ENCODE data around the gene NRXN2. TPM values are rescaled to one million over a fixed set of nuclear protein-coding genes. Genes with fewer than 3 reads are reported as not detected.
A peak's percentile ranks its signal among the peaks of the same experiment; 100 is the strongest.

NRXN2 gene
- total and polyA plus RNA-seq, 10 of the 15 experiments (the other 5 are each of a cell fraction or from before 2014, with no cell fraction given), result 0.03 to 1.4 (median 0.23) TPM

GRCh38 chr11:64772303-64773018, 49.5 kb upstream of the NRXN2 start (continued):
- no peak for TF ChIP-seq RB1 (IDR thresholded peaks at IDR 0.05; ENCODE audit: borderline replicate concordance)

GRCh38 chr11:64771861-64772260, 48.9 kb upstream of the NRXN2 start:
- Histone ChIP-seq H3K27me3 (replicated peaks in 1 of 2; ENCODE audit: control insufficient read depth in 2 of 2, insufficient read depth in 2 of 2, low read length in 1 of 2) (no peaks in the 10 kb centered on the region), H3K36me3 (ENCODE audit: control insufficient read depth in 2 of 2, insufficient read depth in 2 of 2, low read length in 1 of 2) (peaks cover 40 to 80% of the 10 kb centered on the region in 2 experiments), H3K4me3 (no peak overlapping the region), H4K20me1 (ENCODE audit: control insufficient read depth, insufficient read depth) (peaks cover 26% of the 10 kb centered on the region), H3K4me1 (ENCODE audit: control insufficient read depth, insufficient read depth, low read length) (peaks cover 35% of the 10 kb centered on the region), H3K9me3 (replicated peaks; ENCODE audit: control insufficient read depth, insufficient read depth, low read length) (no peaks in the 10 kb centered on the region), H3K79me2 (ENCODE audit: control insufficient read depth, insufficient read depth, low read length) (peaks cover 60% of the 10 kb centered on the region), H3K4me2 (ENCODE audit: control insufficient read depth, insufficient read depth) (peak overlapping the region; percentile 80), H2AFZ (ENCODE audit: control insufficient read depth, low read depth, low read length) (no peak overlapping the region), H3K27ac (ENCODE audit: control insufficient read depth, insufficient read depth) (peak overlapping the region; percentile 63), H3K9ac (ENCODE audit: control insufficient read depth, insufficient read depth, low read length) (no peak overlapping the region)
- no peak for TF ChIP-seq CEBPB (IDR thresholded peaks at IDR 0.05; ENCODE audit: borderline replicate concordance in 1 of 2, low read depth in 2 of 2, low read length in 2 of 2)
- no peak for TF ChIP-seq MYC (IDR thresholded peaks at IDR 0.05; ENCODE audit: insufficient read depth, insufficient read length, insufficient replicate concordance, low read length, severe bottlenecking)
- TF ChIP-seq EP300 (IDR thresholded peaks at IDR 0.05; ENCODE audit: borderline replicate concordance in 1 of 2, control insufficient read depth in 1 of 2, low read depth in 2 of 2, low read length in 2 of 2), result 0 out of 4 replicates have a peak, but pooled peaks of 1 of the 2 experiments have one; percentile 15
- TF ChIP-seq PML (IDR thresholded peaks at IDR 0.05; ENCODE audit: low read length), result 0 out of 2 replicates have a peak, but pooled peaks have one; percentile 11
- TF ChIP-seq SPI1 (IDR thresholded peaks at IDR 0.05; ENCODE audit: borderline replicate concordance, insufficient read depth, low read depth, low read length), result peak; percentile 93
- no peak for FAIRE-seq
- DNase-seq (ENCODE audit: low read depth, low spot score), result no peak
- SMC1A ChIA-PET (ENCODE audit: uncharacterized antibody, unreplicated experiment), result interaction anchor here (0.8 to 2.6 kb wide), 13 partner anchors 9 to 121 kb away, joined by 3 to 18 read pairs (median 4); partner anchors contain the start of genes CDC42BPG, MEN1 and RASGRP2
- no TSS peak for BruUV-seq (replicated peaks)
- CTCF ChIA-PET, result interaction anchor here (1.0 to 2.7 kb wide), 12 partner anchors 8 to 454 kb away, joined by 3 to 15 read pairs (median 4); partner anchors contain the start of genes PRDX5, RASGRP2 and TRMT112
- peak; percentile 81 for ATAC-seq
- in situ Hi-C loops (cut with MboI) (no loop called here), intact Hi-C loops (cut with micrococcal nuclease; ENCODE audit: unreplicated experiment) (loop anchor here (2.0 to 10.0 kb wide), 2 partner anchors 27 to 343 kb away; partner anchors contain the start of genes RASGRP2, TM7SF2 and ZNHIT2)
- RAD21 ChIA-PET (ENCODE audit: unreplicated experiment), result interaction anchor here (0.9 to 2.2 kb wide), 9 partner anchors 8 to 121 kb away, joined by 3 to 9 read pairs (median 5); partner anchors contain the start of gene RASGRP2
- WGBS (ENCODE audit: insufficient coverage, insufficient replicate concordance, low lambda C conversion rate, missing lambda C conversion rate), result 4% methylated on average over 2 of the region's 2 CpGs
- POLR2A ChIA-PET, result interaction anchor here (0.8 to 2.8 kb wide), 14 partner anchors 8 to 98 kb away, joined by 3 to 12 read pairs (median 3); partner anchors contain the start of genes PYGM and RASGRP2
